Keratinocyte (primary cell): ENCODE data around the gene RPL6. TPM values are rescaled to one million over a fixed set of nuclear protein-coding genes. Genes with fewer than 3 reads are reported as not detected.

ENCODE experiments used
- DNase-seq: peaks from one replicate; pipeline ENCODE4 v3.0.0-alpha.2; 2011; ENCODE audit warnings: low read depth, missing footprints, low spot score
- FAIRE-seq: peaks from 2 replicates; lab custom pipeline; 2011; peaks lifted over from hg19 to GRCh38; lab: Jason Lieb, UNC
- H2AFZ ChIP-seq: 2 replicates; pipeline ENCODE4 v1.6.0; 2012; ENCODE audit warnings: low read length, control low read depth, inconsistent platforms; ENCODE audit not compliant: control insufficient read depth
- H3K27ac ChIP-seq: 2 replicates; pipeline ENCODE4 v1.5.1; 2011; ENCODE audit warnings: low read length; ENCODE audit not compliant: control insufficient read depth, insufficient read depth
- H3K27me3 ChIP-seq: 3 replicates; pipeline ENCODE4 v1.6.0; 2011; ENCODE audit warnings: low read length; ENCODE audit not compliant: control insufficient read depth, insufficient read depth; ENCODE audit errors: extremely low read depth
- H3K36me3 ChIP-seq, 2 experiments: 2 replicates in 1 of 2; 3 replicates in 1 of 2; pipeline ENCODE4 v1.5.1; 2011; ENCODE audit warnings: low read length in 2 of 2, mild to moderate bottlenecking in 1 of 2; ENCODE audit not compliant: control insufficient read depth in 2 of 2, insufficient read depth in 2 of 2; ENCODE audit errors: extremely low read depth in 1 of 2
- H3K4me1 ChIP-seq: 3 replicates; pipeline ENCODE4 v1.5.1; 2011; ENCODE audit warnings: low read length; ENCODE audit not compliant: control insufficient read depth, insufficient read depth; ENCODE audit errors: extremely low read depth
- H3K4me2 ChIP-seq: 3 replicates; pipeline ENCODE4 v1.6.0; 2011; ENCODE audit warnings: low read depth, low read length; ENCODE audit not compliant: control insufficient read depth, insufficient read depth; ENCODE audit errors: extremely low read depth
- H3K4me3 ChIP-seq, 3 experiments: fragments of 200-600 bp in 1 of 3; sonication (generic) in 1 of 3; 2 replicates in 2 of 3; 3 replicates in 1 of 3; pipeline ENCODE4 v1.5.1; 2011 to 2016; ENCODE audit warnings: low read length in 3 of 3, mild to moderate bottlenecking in 3 of 3, control low read depth in 2 of 3, inconsistent platforms in 1 of 3, low read depth in 1 of 3, mixed read lengths in 1 of 3, mixed run types in 1 of 3, moderate library complexity in 1 of 3; ENCODE audit not compliant: control insufficient read depth in 2 of 3, insufficient read depth in 2 of 3; ENCODE audit errors: extremely low read depth in 1 of 3
- H3K79me2 ChIP-seq: 2 replicates; pipeline ENCODE4 v1.6.0; 2012; ENCODE audit warnings: low read length; ENCODE audit not compliant: control insufficient read depth, insufficient read depth
- H3K9ac ChIP-seq: 3 replicates; pipeline ENCODE4 v1.6.0; 2011; ENCODE audit warnings: low read length; ENCODE audit not compliant: control insufficient read depth, insufficient read depth; ENCODE audit errors: extremely low read depth
- H3K9me1 ChIP-seq: 3 replicates; pipeline ENCODE4 v1.6.0; 2011; ENCODE audit warnings: low read length; ENCODE audit not compliant: control insufficient read depth, insufficient read depth; ENCODE audit errors: extremely low read depth
- H3K9me3 ChIP-seq: 2 replicates; pipeline ENCODE4 v1.5.1; 2012; ENCODE audit warnings: low read depth, low read length; ENCODE audit not compliant: control insufficient read depth
- H4K20me1 ChIP-seq: 3 replicates; pipeline ENCODE4 v1.6.0; 2011; ENCODE audit warnings: low read length; ENCODE audit not compliant: control insufficient read depth, insufficient read depth; ENCODE audit errors: extremely low read depth
- CTCF ChIP-seq, 3 experiments: IDR thresholded peaks in 1 of 3; conservative IDR thresholded peaks in 1 of 3; optimal IDR thresholded peaks in 1 of 3; 2 replicates in 2 of 3; 3 replicates in 1 of 3; pipeline versions ENCODE3 to v1.5.1; 2011; ENCODE audit warnings: low read length in 3 of 3, mild to moderate bottlenecking in 3 of 3, moderate library complexity in 2 of 3, control low read depth in 1 of 3, inconsistent platforms in 1 of 3; ENCODE audit not compliant: insufficient read depth in 2 of 3; ENCODE audit errors: extremely low read depth in 1 of 3
- EZH2 ChIP-seq: IDR thresholded peaks from one replicate; pipeline ENCODE4 v1.6.1; 2012; ENCODE audit warnings: inconsistent platforms, mild to moderate bottlenecking, low read length, moderate library complexity
- dilution Hi-C: fragments of 300-500 bp; cut with MboI; formaldehyde crosslinking; loops from one replicate; pipeline ENCODE4 v1.7.0; 2020; ENCODE audit warnings: low sequenced_read_pairs; ENCODE audit not compliant: extremely low pct_ligation_motif_present
- polyA plus RNA-seq, 5 experiments: library from polyadenylated mRNA; depleted of rRNA in 3 of 5; stranded (reverse) in 3 of 5; stranded (forward) in 1 of 5; unstranded in 1 of 5; fragments of >200 nt; gene quantifications; 1 replicate in 1 of 5; 2 replicates in 3 of 5; 3 replicates in 1 of 5; pipeline versions ENCODE4 v1.2.1 to v1.2.3, GENCODE V29; 2011 to 2012; ENCODE audit warnings: missing spikeins in 2 of 5, low read depth in 1 of 5, low replicate concordance in 1 of 5

The RPL6 gene
- polyA plus RNA-seq, 1 donor (not counting 4 experiments of a cell fraction or from before 2014, with no cell fraction given): 2,338 TPM

DNA sequence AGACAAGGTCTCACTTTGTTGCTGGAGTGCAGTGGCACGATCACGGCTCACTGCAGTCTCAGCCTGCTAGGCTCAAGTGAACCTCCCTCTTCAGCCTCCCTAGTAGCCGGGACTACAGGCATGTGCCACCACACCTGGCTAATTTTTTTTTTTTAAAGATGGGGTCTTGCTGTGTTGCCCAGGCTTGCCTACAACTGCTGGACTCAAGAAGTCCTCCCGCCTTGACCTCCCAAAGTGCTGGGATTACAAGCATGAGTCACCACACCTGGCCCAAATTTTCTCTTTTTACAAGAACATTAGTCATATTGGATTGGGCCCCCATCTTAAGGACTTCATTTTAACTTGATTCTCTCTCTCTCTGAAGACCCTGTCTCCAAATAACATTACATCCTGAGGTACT lies 20.2 kb downstream of the RPL6 start:
- dilution Hi-C loops: no loop called here
- DNase-seq: no peak
- H3K4me1 ChIP-seq: no peaks in the 10 kb centered on the region
- no peaks in the 10 kb centered on the region for H3K9me1 ChIP-seq
- H3K79me2 ChIP-seq: no peaks in the 10 kb centered on the region
- no peak overlapping the region for H3K4me3 ChIP-seq
- H3K27me3 ChIP-seq: no peaks in the 10 kb centered on the region
- no peaks in the 10 kb centered on the region for H4K20me1 ChIP-seq
- no peak overlapping the region for H3K27ac ChIP-seq
- TF ChIP-seq EZH2 (no peak), CTCF (optimal IDR thresholded peaks at IDR 0.05 in 1 of 3, IDR thresholded peaks at IDR 0.05 in 1 of 3, conservative IDR thresholded peaks at IDR 0.05 in 1 of 3; ENCODE audit: extremely low read depth in 1 of 3, insufficient read depth in 2 of 3, low read length in 3 of 3) (no peak)
- H3K9me3 ChIP-seq: no peaks in the 10 kb centered on the region
- no peak overlapping the region for H3K4me2 ChIP-seq
- H2AFZ ChIP-seq: no peak overlapping the region
- FAIRE-seq: no peak
- no peak overlapping the region for H3K9ac ChIP-seq
- H3K36me3 ChIP-seq: no peaks in the 10 kb centered on the region

DNA sequence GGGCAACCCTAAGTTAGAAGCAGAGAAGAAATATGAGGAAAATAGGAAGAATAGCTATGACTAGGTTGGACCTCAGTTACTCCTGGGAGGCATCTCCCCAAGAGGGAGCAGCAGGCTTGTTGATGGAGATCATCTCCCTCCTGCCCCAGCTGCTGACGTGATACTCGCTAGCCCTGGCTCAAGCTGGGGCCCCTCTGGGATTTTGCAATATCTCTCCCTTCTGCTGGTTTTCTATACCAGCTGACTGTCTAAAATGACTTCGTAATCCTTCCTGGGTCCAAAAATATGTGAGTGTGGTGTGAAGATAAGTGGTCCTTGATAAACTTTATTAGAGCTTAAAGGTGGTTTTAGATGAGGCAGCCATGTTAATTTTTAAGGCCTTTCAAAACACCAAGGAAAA lies 22.7 kb downstream of the RPL6 start:
- H3K4me1 ChIP-seq: no peaks in the 10 kb centered on the region
- dilution Hi-C loops: no loop called here
- H3K9ac ChIP-seq: no peak overlapping the region
- FAIRE-seq: no peak
- no peak for TF ChIP-seq CTCF (optimal IDR thresholded peaks at IDR 0.05 in 1 of 3, IDR thresholded peaks at IDR 0.05 in 1 of 3, conservative IDR thresholded peaks at IDR 0.05 in 1 of 3; ENCODE audit: extremely low read depth in 1 of 3, insufficient read depth in 2 of 3, low read length in 3 of 3)
- no peak for TF ChIP-seq EZH2
- no peaks in the 10 kb centered on the region for H4K20me1 ChIP-seq
- no peak for DNase-seq
- H3K9me3 ChIP-seq: no peaks in the 10 kb centered on the region
- H3K4me3 ChIP-seq: no peak overlapping the region
- H3K4me2 ChIP-seq: no peak overlapping the region
- H2AFZ ChIP-seq: no peak overlapping the region
- H3K27me3 ChIP-seq: no peaks in the 10 kb centered on the region
- H3K79me2 ChIP-seq: no peaks in the 10 kb centered on the region
- H3K36me3 ChIP-seq: no peaks in the 10 kb centered on the region
- H3K9me1 ChIP-seq: no peaks in the 10 kb centered on the region
- no peak overlapping the region for H3K27ac ChIP-seq
